Uterus (tissue), 4 donors: ENCODE results near the gene RAB42. TPM values are rescaled to one million over a fixed set of nuclear protein-coding genes. Genes with fewer than 3 reads are reported as not detected.

ENCODE experiments used
- DNase-seq, 2 donors: peaks; one replicate each; pipeline ENCODE4 v3.0.0-alpha.2; 2019 to 2020
- H3K27ac ChIP-seq, 2 donors: fragments of 200-600 bp; sonication (generic); 1 replicate in 1 of 2; 2 replicates in 1 of 2; pipeline ENCODE4 v1.5.1; 2016 to 2018
- H3K27me3 ChIP-seq, 2 donors: fragments of 200-600 bp; sonication (generic); one replicate each; pipeline ENCODE4 v1.5.1; 2018 to 2019; ENCODE audit warnings: control low read depth in 1 of 2
- H3K36me3 ChIP-seq, 2 donors: fragments of 200-600 bp; sonication (generic); one replicate each; pipeline ENCODE4 v1.5.1; 2019; ENCODE audit warnings: control low read depth in 1 of 2
- H3K4me1 ChIP-seq, 2 donors: fragments of 200-600 bp; sonication (generic); one replicate each; pipeline ENCODE4 v1.5.1; 2018 to 2019; ENCODE audit warnings: control low read depth in 1 of 2
- H3K4me3 ChIP-seq, 2 donors: fragments of 200-600 bp; sonication (generic); 1 replicate in 1 of 2; 2 replicates in 1 of 2; pipeline ENCODE4 v1.5.1; 2018 to 2019; ENCODE audit warnings: mild to moderate bottlenecking in 1 of 2
- H3K9me3 ChIP-seq, 2 donors: fragments of 200-600 bp; sonication (generic); one replicate each; pipeline ENCODE4 v1.5.1; 2019; ENCODE audit warnings: control low read depth in 1 of 2
- POLR2A ChIP-seq, 2 donors: fragments of 450-650 bp; IDR thresholded peaks; one replicate each; pipeline ENCODE4 v1.6.1; 2016; ENCODE audit warnings: antibody characterized with exemption in 2 of 2, mild to moderate bottlenecking in 1 of 2, moderate library complexity in 1 of 2
- intact Hi-C: fragments of 100-400 bp; cut with DNase I; formaldehyde crosslinking; loops from one replicate; pipeline ENCODE4 v1.15.1; 2023; ENCODE audit warnings: low total_unique reads
- total RNA-seq, 4 donors: library from RNA; depleted of rRNA in 3 of 4; stranded (reverse); fragments of >200 nt in 3 of 4; gene quantifications; one replicate each; pipeline versions ENCODE4 v1.1.0 to v1.2.4, GENCODE V29; 2014 to 2023
- TF ChIP-seq, protein P1 (sequence below), 4 experiments: fragments of 200-600 bp in 2 of 4; fragments of 450-650 bp in 2 of 4; sonication (generic) in 2 of 4; IDR thresholded peaks; one replicate each; pipeline ENCODE4 v1.5.1; 2016 to 2019; ENCODE audit warnings: antibody characterized with exemption in 4 of 4, mild to moderate bottlenecking in 2 of 4, moderate library complexity in 1 of 4
- donor health status: DM: yes; HTN: yes; CAD: no.

The RAB42 gene
- total RNA-seq, 4 donors from 2014 or later = 3.0 to 15.6 TPM; not detected in 2

DNA sequence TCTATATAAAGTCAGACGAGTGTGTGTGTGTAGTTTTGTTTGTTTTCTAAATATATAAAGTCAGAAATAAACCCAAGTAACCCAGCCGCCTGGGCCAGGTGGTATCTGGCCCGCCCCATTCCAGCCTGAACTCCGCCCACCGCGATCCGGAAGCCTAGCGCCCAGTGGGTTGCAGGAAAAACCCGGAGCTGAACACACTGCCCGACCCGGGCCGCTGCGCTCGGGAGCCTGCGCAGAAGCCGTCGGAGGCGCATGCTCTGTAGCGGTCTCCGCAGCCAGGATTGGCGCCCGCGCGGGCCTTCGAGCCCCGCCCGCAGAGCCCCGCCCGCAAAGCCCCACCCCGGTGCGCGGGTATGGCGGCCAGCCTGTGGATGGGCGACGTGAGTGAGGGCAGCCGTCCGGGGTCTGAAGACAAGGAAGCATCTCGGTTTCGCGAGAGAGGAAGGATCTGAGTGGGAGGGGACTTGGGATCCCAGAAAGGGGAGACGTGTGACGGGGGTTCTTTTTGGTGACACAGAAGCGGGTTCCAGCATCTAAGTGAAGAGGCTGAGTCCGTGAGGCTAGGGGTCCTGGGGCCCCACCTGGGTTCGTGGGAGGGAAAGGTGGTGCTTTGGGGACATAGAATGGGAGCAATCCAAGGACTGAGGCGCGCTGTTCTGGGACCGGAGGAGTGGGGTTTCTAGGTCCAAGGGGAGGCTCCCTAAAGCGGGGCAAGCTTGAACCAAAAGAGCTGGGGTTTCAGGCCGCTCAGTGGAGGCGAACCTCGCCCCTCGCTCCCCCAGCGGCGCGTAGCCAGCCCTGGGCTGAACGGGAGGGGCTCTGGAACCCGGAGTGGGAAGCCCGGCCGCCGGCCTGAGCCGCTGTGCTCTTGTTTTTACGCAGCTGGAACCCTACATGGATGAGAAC, 39.1 kb upstream of the RAB42 start, which contains the start of gene TRNAU1AP:
TRNAU1AP (plus strand) TSS at position 328 of the 906 bp plus-strand sequence; CDS start at position 354, 26 bp downstream.
- peak; percentile 96 to 98 for DNase-seq
- intact Hi-C loops = no loop called here
- H3K9me3 ChIP-seq = no peaks in the 10 kb centered on the region
- TF ChIP-seq, protein P1, sequence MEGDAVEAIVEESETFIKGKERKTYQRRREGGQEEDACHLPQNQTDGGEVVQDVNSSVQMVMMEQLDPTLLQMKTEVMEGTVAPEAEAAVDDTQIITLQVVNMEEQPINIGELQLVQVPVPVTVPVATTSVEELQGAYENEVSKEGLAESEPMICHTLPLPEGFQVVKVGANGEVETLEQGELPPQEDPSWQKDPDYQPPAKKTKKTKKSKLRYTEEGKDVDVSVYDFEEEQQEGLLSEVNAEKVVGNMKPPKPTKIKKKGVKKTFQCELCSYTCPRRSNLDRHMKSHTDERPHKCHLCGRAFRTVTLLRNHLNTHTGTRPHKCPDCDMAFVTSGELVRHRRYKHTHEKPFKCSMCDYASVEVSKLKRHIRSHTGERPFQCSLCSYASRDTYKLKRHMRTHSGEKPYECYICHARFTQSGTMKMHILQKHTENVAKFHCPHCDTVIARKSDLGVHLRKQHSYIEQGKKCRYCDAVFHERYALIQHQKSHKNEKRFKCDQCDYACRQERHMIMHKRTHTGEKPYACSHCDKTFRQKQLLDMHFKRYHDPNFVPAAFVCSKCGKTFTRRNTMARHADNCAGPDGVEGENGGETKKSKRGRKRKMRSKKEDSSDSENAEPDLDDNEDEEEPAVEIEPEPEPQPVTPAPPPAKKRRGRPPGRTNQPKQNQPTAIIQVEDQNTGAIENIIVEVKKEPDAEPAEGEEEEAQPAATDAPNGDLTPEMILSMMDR (IDR thresholded peaks at IDR 0.05) = peak in 2 of 4 experiments; percentile 42 to 46
- peak; percentile 58 to 82 for TF ChIP-seq POLR2A (IDR thresholded peaks at IDR 0.05)
- no peaks in the 10 kb centered on the region for H3K36me3 ChIP-seq
- H3K4me3 ChIP-seq = peak within 1 kb of the TSS; percentile 86
- no peaks in the 10 kb centered on the region for H3K4me1 ChIP-seq
- peaks cover 0 to 5% of the 10 kb centered on the region in 2 donors for H3K27me3 ChIP-seq
- H3K27ac ChIP-seq = peak within 1 kb of the TSS; percentile 87 to 91

DNA sequence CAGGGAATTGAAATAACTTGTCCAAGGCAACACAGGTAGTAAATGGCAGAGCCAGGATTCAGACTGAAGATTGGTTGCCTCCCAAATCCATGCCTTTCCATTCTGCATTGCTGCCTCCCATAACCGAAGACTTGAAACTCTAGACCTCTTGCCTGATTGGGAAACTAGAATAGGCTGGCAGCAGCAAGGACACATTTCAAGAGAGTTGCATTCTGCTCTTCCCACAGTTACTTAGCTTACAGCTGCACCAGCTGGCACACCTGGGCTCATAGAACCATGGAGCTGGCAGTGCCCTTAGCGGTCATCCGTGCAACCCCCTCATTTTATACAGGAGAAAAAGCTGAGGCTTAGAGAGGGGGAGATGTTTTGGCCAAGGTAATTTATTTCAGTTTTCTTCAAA, 31.2 kb upstream of the RAB42 start:
- Histone ChIP-seq H3K27ac (no peak overlapping the region), H3K27me3 (no peaks in the 10 kb centered on the region), H3K4me1 (no peaks in the 10 kb centered on the region), H3K36me3 (no peaks in the 10 kb centered on the region), H3K4me3 (no peak overlapping the region), H3K9me3 (no peaks in the 10 kb centered on the region)
- no peak for DNase-seq
- intact Hi-C loops = no loop called here
- TF ChIP-seq, protein P1 (IDR thresholded peaks at IDR 0.05) = no peak
- no peak for TF ChIP-seq POLR2A (IDR thresholded peaks at IDR 0.05)

DNA sequence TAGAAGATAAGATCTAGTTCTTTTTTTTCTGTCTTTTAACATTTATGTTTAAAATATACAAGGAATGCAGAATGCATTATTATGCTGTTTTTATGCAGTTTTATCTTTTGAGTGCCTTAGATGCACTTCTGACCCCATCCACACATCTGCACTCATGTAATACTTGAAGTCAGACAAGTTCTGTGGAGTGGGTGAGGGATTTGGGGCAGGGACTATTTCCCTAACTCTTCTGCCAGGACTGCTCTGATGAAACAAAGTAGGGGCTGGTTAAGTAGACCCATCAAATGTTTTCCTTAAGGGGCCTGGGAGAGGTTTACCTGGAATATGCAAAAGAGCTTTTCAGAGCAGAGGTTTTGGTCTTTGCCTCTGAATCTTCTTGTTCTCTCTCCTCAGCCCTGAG, 27.8 kb upstream of the RAB42 start:
- H3K36me3 ChIP-seq = no peaks in the 10 kb centered on the region
- no peaks in the 10 kb centered on the region for H3K9me3 ChIP-seq
- TF ChIP-seq POLR2A (IDR thresholded peaks at IDR 0.05) = no peak
- TF ChIP-seq, protein P1 (IDR thresholded peaks at IDR 0.05) = no peak
- H3K27ac ChIP-seq = no peak overlapping the region
- H3K4me1 ChIP-seq = no peaks in the 10 kb centered on the region
- intact Hi-C loops = no loop called here
- no peaks in the 10 kb centered on the region for H3K27me3 ChIP-seq
- no peak overlapping the region for H3K4me3 ChIP-seq
- DNase-seq = no peak

DNA sequence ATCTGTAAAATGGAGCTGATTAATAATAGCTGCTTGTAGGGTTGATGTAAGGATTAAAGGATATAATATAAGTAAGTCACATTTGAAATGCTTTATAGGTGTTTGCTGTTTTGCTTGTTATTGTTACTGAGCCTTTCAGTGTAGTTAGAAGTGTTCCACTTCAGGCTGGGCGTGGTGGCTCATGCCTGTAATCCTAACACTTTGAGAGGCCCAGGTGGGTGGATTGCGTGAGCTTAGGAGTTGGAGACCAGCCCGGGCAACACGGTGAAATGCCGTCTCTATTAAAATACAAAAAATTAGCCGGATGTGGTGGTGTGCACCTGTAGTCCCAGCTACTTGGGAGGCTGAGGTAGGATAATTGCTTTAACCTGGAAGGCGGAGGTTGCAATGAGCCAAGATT, 27.0 kb upstream of the RAB42 start:
- no peak overlapping the region for H3K27ac ChIP-seq
- H3K36me3 ChIP-seq = no peaks in the 10 kb centered on the region
- DNase-seq = no peak
- no peak overlapping the region for H3K4me3 ChIP-seq
- TF ChIP-seq, protein P1 (IDR thresholded peaks at IDR 0.05) = no peak
- TF ChIP-seq POLR2A (IDR thresholded peaks at IDR 0.05) = no peak
- no peaks in the 10 kb centered on the region for H3K9me3 ChIP-seq
- no peaks in the 10 kb centered on the region for H3K27me3 ChIP-seq
- H3K4me1 ChIP-seq = no peaks in the 10 kb centered on the region
- intact Hi-C loops = no loop called here

DNA sequence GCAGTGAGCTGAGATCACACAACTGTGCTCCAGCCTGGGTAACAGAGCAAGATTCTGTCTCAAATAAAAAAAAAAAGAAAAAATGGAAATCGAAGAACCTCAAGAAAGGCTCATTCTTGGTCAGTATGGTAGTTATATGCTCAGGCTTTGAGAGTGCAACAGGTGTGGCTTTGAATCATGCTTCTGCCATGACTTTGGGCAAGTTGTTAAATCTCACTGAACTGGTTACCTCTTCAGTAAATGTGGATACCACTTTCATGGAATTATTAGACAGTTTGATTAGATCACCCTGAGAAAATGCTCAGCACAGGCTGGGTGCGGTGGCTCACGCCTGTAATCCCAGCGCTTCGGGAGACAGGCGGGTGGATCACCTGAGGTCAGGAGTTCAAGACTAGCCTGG, 26.3 kb upstream of the RAB42 start:
- no peaks in the 10 kb centered on the region for H3K9me3 ChIP-seq
- no peaks in the 10 kb centered on the region for H3K27me3 ChIP-seq
- DNase-seq = no peak
- H3K4me1 ChIP-seq = no peaks in the 10 kb centered on the region
- no peak for TF ChIP-seq POLR2A (IDR thresholded peaks at IDR 0.05)
- TF ChIP-seq, protein P1 (IDR thresholded peaks at IDR 0.05) = no peak
- H3K4me3 ChIP-seq = no peak overlapping the region
- H3K27ac ChIP-seq = no peak overlapping the region
- intact Hi-C loops = no loop called here
- no peaks in the 10 kb centered on the region for H3K36me3 ChIP-seq
